ENCODE data around the gene TMEM205.

- TF ChIP-seq CTCF (IDR thresholded peaks at IDR 0.05) = no peak
- no peak for TF ChIP-seq POLR2A (IDR thresholded peaks at IDR 0.05)
Observed at GRCh38 chr19:11383706-11384048, 37.6 kb upstream of the TMEM205 start.

Measured in lower leg skin (tissue), 3 donors.